ENCODE data around the gene GPER1.

- TF ChIP-seq GATA2 (IDR thresholded peaks at IDR 0.05; ENCODE audit: low read depth, low read length) (no peak), GATA3 (IDR thresholded peaks at IDR 0.05; ENCODE audit: low read depth, low read length) (no peak)
These were observed 42.5 kb upstream of the GPER1 start for GRCh38 chr7:1045069-1046063.

Measured in SH-SY5Y (cell line).